IMR-90 (cell line): ENCODE data around the gene TMX2. TPM values are rescaled to one million over a fixed set of nuclear protein-coding genes. Genes with fewer than 3 reads are reported as not detected.

Experiments
- ATAC-seq: fragments of 200-7000 bp; cut with Tn5 transposase; 2 replicates; pipeline ENCODE4 v1.9.1; 2020; ENCODE audit warnings: low read depth, mild to moderate bottlenecking, moderate library complexity
- BruUV-seq: library from RNA; stranded (reverse); fragments of 400-500 nt; replicated peaks from 2 replicates; lab custom pipeline; 2021; lab: Mats Ljungman, UMichigan
- CTCF ChIA-PET: fragments of 300-600 bp; formaldehyde crosslinking; extraction: SDS; loops from one replicate; lab custom pipeline; 2021; ENCODE audit warnings: antibody characterized with exemption; lab: Yijun Ruan, JAX
- POLR2A ChIA-PET: fragments of 300-600 bp; sonication (Branson Sonifier 250); formaldehyde crosslinking; loops from one replicate; lab custom pipeline; 2022; ENCODE audit warnings: antibody characterized with exemption; ENCODE audit not compliant: unreplicated experiment; lab: Charles Lee
- DNase-seq: peaks from one replicate; pipeline ENCODE4 v3.0.0; 2013
- H2AFZ ChIP-seq: replicated peaks from 2 replicates; pipeline ENCODE3; 2013; ENCODE audit warnings: low read length, mild to moderate bottlenecking; ENCODE audit not compliant: poor library complexity
- H2AK5ac ChIP-seq: 2 replicates; pipeline ENCODE4 v1.6.1; 2013; ENCODE audit warnings: low read depth, low read length, inconsistent platforms
- H2AK9ac ChIP-seq: replicated peaks from 2 replicates; pipeline ENCODE3; 2013; ENCODE audit warnings: mild to moderate bottlenecking, low read depth, low read length, moderate library complexity; ENCODE audit not compliant: poor library complexity
- H2BK120ac ChIP-seq: 2 replicates; pipeline ENCODE4 v1.6.1; 2013; ENCODE audit warnings: low read depth, low read length, inconsistent platforms
- H2BK15ac ChIP-seq: 3 replicates; pipeline ENCODE4 v1.6.1; 2013; ENCODE audit warnings: low read depth, low read length, inconsistent platforms
- H2BK20ac ChIP-seq: 2 replicates; pipeline ENCODE4 v1.6.1; 2013; ENCODE audit warnings: low read depth, mild to moderate bottlenecking, inconsistent platforms, low read length, moderate library complexity
- H2BK5ac ChIP-seq: 2 replicates; pipeline ENCODE4 v1.6.1; 2013; ENCODE audit warnings: mild to moderate bottlenecking, low read depth, low read length, inconsistent platforms; ENCODE audit not compliant: poor library complexity, severe bottlenecking
- H3K14ac ChIP-seq: replicated peaks from 2 replicates; pipeline ENCODE4 v1.6.1; 2013; ENCODE audit warnings: low read depth, low read length, inconsistent platforms
- H3K18ac ChIP-seq: 2 replicates; pipeline ENCODE4 v1.6.1; 2013; ENCODE audit warnings: low read depth, low read length, control low read depth
- H3K23ac ChIP-seq: 2 replicates; pipeline ENCODE4 v1.6.1; 2013; ENCODE audit warnings: low read depth, low read length, inconsistent platforms
- H3K27ac ChIP-seq: 2 replicates; pipeline ENCODE4 v1.5.1; 2013; ENCODE audit warnings: mild to moderate bottlenecking, control low read depth, low read length; ENCODE audit not compliant: insufficient read depth
- H3K27me3 ChIP-seq: 2 replicates; pipeline ENCODE4 v1.6.1; 2013; ENCODE audit warnings: low read length; ENCODE audit not compliant: control insufficient read depth, insufficient read depth
- H3K36me3 ChIP-seq: 2 replicates; pipeline ENCODE4 v1.6.1; 2013; ENCODE audit warnings: low read length, mixed read lengths; ENCODE audit not compliant: control insufficient read depth, insufficient read depth
- H3K4ac ChIP-seq: 2 replicates; pipeline ENCODE4 v1.6.1; 2013; ENCODE audit warnings: low read depth, low read length, inconsistent platforms
- H3K4me1 ChIP-seq: 2 replicates; pipeline ENCODE4 v1.6.1; 2013; ENCODE audit warnings: low read length, mixed read lengths; ENCODE audit not compliant: control insufficient read depth, insufficient read depth
- H3K4me2 ChIP-seq: 2 replicates; pipeline ENCODE4 v1.6.1; 2013; ENCODE audit warnings: low read depth, mild to moderate bottlenecking, control low read depth, low read length, moderate library complexity
- H3K4me3 ChIP-seq: 2 replicates; pipeline ENCODE4 v1.5.1; 2013; ENCODE audit warnings: low read depth, mild to moderate bottlenecking, control low read depth, low read length, moderate library complexity; ENCODE audit not compliant: insufficient read depth
- H3K56ac ChIP-seq: 2 replicates; pipeline ENCODE4 v1.6.1; 2013; ENCODE audit warnings: low read length, inconsistent platforms; ENCODE audit not compliant: insufficient read depth; ENCODE audit errors: extremely low read depth
- H3K79me1 ChIP-seq, 2 experiments: 2 replicates each; pipeline ENCODE4 v1.6.1; 2013; ENCODE audit warnings: low read length in 2 of 2, inconsistent platforms in 1 of 2, low read depth in 1 of 2
- H3K9ac ChIP-seq: 2 replicates; pipeline ENCODE4 v1.6.1; 2013; ENCODE audit warnings: low read depth, low read length, control low read depth
- H3K9me1 ChIP-seq: 2 replicates; pipeline ENCODE4 v1.6.1; 2013; ENCODE audit warnings: low read length, inconsistent platforms; ENCODE audit not compliant: insufficient read depth
- H3K9me3 ChIP-seq: 2 replicates; pipeline ENCODE4 v1.6.1; 2013; ENCODE audit warnings: low read length; ENCODE audit not compliant: control insufficient read depth, insufficient read depth
- H4K20me1 ChIP-seq: 2 replicates; pipeline ENCODE4 v1.6.1; 2013; ENCODE audit warnings: low read length, inconsistent platforms; ENCODE audit not compliant: insufficient read depth
- H4K5ac ChIP-seq: 2 replicates; pipeline ENCODE4 v1.6.1; 2013; ENCODE audit warnings: mild to moderate bottlenecking, low read depth, low read length, control low read depth
- H4K8ac ChIP-seq, 2 experiments: 2 replicates each; pipeline ENCODE4 v1.6.1; 2013; ENCODE audit warnings: low read depth in 2 of 2, low read length in 2 of 2, control low read depth in 1 of 2, inconsistent platforms in 1 of 2
- H4K91ac ChIP-seq: 2 replicates; pipeline ENCODE4 v1.6.1; 2013; ENCODE audit warnings: low read depth, low read length, inconsistent platforms; ENCODE audit not compliant: insufficient read depth
- BHLHE40 ChIP-seq: fragments of 150-350 bp; IDR thresholded peaks from 2 replicates; pipeline ENCODE4 v1.6.1; 2016; ENCODE audit warnings: mild to moderate bottlenecking, low read depth, low read length
- CEBPB ChIP-seq: IDR thresholded peaks from 2 replicates; pipeline ENCODE4 v1.6.1; 2012; ENCODE audit warnings: low read depth, low read length, improper control_type of control experiment
- CHD1 ChIP-seq: IDR thresholded peaks from 2 replicates; pipeline ENCODE4 v1.6.1; 2012; ENCODE audit warnings: low read depth, low read length, improper control_type of control experiment
- CTCF ChIP-seq: conservative IDR thresholded peaks from 2 replicates; pipeline ENCODE4 v1.5.1; 2012; ENCODE audit warnings: mild to moderate bottlenecking, low read depth, low read length, improper control_type of control experiment
- ELK1 ChIP-seq: fragments of 150-350 bp; IDR thresholded peaks from 2 replicates; pipeline ENCODE4 v1.6.1; 2016; ENCODE audit warnings: low read depth, mild to moderate bottlenecking, low read length, moderate library complexity, borderline replicate concordance
- FOS ChIP-seq: fragments of 150-350 bp; IDR thresholded peaks from 2 replicates; pipeline ENCODE4 v1.6.1; 2016; ENCODE audit warnings: low read depth, low read length
- MAZ ChIP-seq: IDR thresholded peaks from 2 replicates; pipeline ENCODE4 v1.6.1; 2012; ENCODE audit warnings: low read depth, mild to moderate bottlenecking, low read length, improper control_type of control experiment, moderate library complexity, borderline replicate concordance
- MXI1 ChIP-seq: IDR thresholded peaks from 2 replicates; pipeline ENCODE4 v1.6.1; 2012; ENCODE audit warnings: low read depth, mild to moderate bottlenecking, low read length, moderate library complexity, borderline replicate concordance
- NFE2L2 ChIP-seq: fragments of 150-350 bp; IDR thresholded peaks from 2 replicates; pipeline ENCODE4 v1.6.1; 2016; ENCODE audit warnings: low read depth, mild to moderate bottlenecking, low read length
- POLR2A ChIP-seq: IDR thresholded peaks from 2 replicates; pipeline ENCODE4 v1.6.1; 2012; ENCODE audit warnings: mild to moderate bottlenecking, low read depth, low read length
- RAD21 ChIP-seq: IDR thresholded peaks from 2 replicates; pipeline ENCODE4 v1.6.1; 2012; ENCODE audit warnings: low read length, improper control_type of control experiment
- RCOR1 ChIP-seq: IDR thresholded peaks from 2 replicates; pipeline ENCODE4 v1.6.1; 2012; ENCODE audit warnings: mild to moderate bottlenecking, low read length, improper control_type of control experiment; ENCODE audit not compliant: insufficient replicate concordance
- SMC3 ChIP-seq: fragments of 150-350 bp; IDR thresholded peaks from 2 replicates; pipeline ENCODE4 v1.6.1; 2016; ENCODE audit warnings: low read depth, mild to moderate bottlenecking, antibody characterized with exemption, low read length, moderate library complexity
- USF2 ChIP-seq: fragments of 150-350 bp; IDR thresholded peaks from 2 replicates; pipeline ENCODE4 v1.6.1; 2017; ENCODE audit warnings: mild to moderate bottlenecking, antibody characterized with exemption, low read length, low read depth
- WGBS, 2 experiments: methylation state at CpG; one replicate each; pipeline versions ENCODE4 v1.1.5 to v1.1.7; 2013; ENCODE audit warnings: missing lambda C conversion rate in 2 of 2; ENCODE audit not compliant: insufficient read length in 1 of 2; ENCODE audit errors: extremely low coverage in 2 of 2; 5-methylcytosine and 5-hydroxymethylcytosine counted together
- dilution Hi-C: fragments of 300-500 bp; cut with HindIII; formaldehyde crosslinking; loops from one replicate; pipeline ENCODE4 v1.14.3; 2018; ENCODE audit warnings: low sequenced_read_pairs; ENCODE audit not compliant: unreplicated experiment
- in situ Hi-C: fragments of 300-500 bp; cut with MboI; formaldehyde crosslinking; loops from 3 replicates; pipeline ENCODE4 v1.14.3; 2019; ENCODE audit warnings: low sequenced_read_pairs, inconsistent platforms, mixed read lengths
- intact Hi-C: fragments of 100-400 bp; cut with micrococcal nuclease; formaldehyde crosslinking; loops from 2 replicates; pipeline ENCODE4 v1.10.0; 2022
- polyA plus RNA-seq, 3 experiments: library from polyadenylated mRNA; depleted of rRNA; stranded (reverse); fragments of >200 nt; gene quantifications; 2 replicates each; pipeline ENCODE4 v1.2.3, GENCODE V29; 2012; ENCODE audit warnings: low replicate concordance in 1 of 3
- total RNA-seq: library from RNA; depleted of rRNA; stranded (reverse); fragments of >200 nt; gene quantifications from 2 replicates; pipeline ENCODE4 v1.2.3, GENCODE V29; 2012

The TMX2 gene
- total and polyA plus RNA-seq, 2 of the 4 experiments (the other 2 are of a cell fraction), result 60.3 to 103 TPM

- peak overlapping the region; percentile 71 for H2AK9ac ChIP-seq
- peak overlapping the region; percentile 98 for H3K4ac ChIP-seq
- H3K36me3 ChIP-seq, result peaks cover 4% of the 10 kb centered on the region
- H4K5ac ChIP-seq, result peak overlapping the region; percentile 95
- peak overlapping the region; percentile 96 for H3K18ac ChIP-seq
- DNase-seq (peak; percentile 99), ATAC-seq (peak; percentile 84)
- peaks cover 0 to 16% of the 10 kb centered on the region in 2 experiments; a peak in 2 of 4 replicates for H3K79me1 ChIP-seq
- peaks cover 2% of the 10 kb centered on the region; the same call in 1 of the 2 replicates for H3K4me1 ChIP-seq
- no peaks in the 10 kb centered on the region for H3K27me3 ChIP-seq
- intact Hi-C loops (loop anchor here (5.0 kb wide), 2 partner anchors 650 to 855 kb away; no protein-coding TSS in a partner anchor), in situ Hi-C loops (no loop called here), dilution Hi-C loops (no loop called here)
- ChIA-PET CTCF (interaction anchor here (1.0 kb wide), 1 partner anchor 100 kb away, joined by 5 read pairs; the partner anchor contains the start of gene UBE2L6), POLR2A (interaction anchor here (0.5 to 0.6 kb wide), 2 partner anchors 30 to 979 kb away, joined by 3 read pairs; no protein-coding TSS in a partner anchor)
- H3K56ac ChIP-seq, result peak overlapping the region; percentile 99
- peaks cover 6% of the 10 kb centered on the region for H4K20me1 ChIP-seq
- H3K14ac ChIP-seq, result peak overlapping the region; percentile 99
- peak overlapping the region; percentile 90 for H3K4me2 ChIP-seq
- no peak overlapping the region for H2AK5ac ChIP-seq
- H3K9me3 ChIP-seq, result no peaks in the 10 kb centered on the region
- peak overlapping the region; percentile 100 for H2BK120ac ChIP-seq
- H2AFZ ChIP-seq, result peak overlapping the region; percentile 93
- H4K91ac ChIP-seq, result peak overlapping the region; percentile 94
- peak overlapping the region; percentile 95 for H3K9ac ChIP-seq
- H2BK15ac ChIP-seq, result peak overlapping the region; percentile 91; the same call in 2 of the 3 replicates
- no TSS peak for BruUV-seq
- peak overlapping the region; percentile 84 for H3K27ac ChIP-seq
- H3K4me3 ChIP-seq, result peak overlapping the region; percentile 98
- peak overlapping the region; percentile 99 for H2BK20ac ChIP-seq
- peak overlapping the region; percentile 100 for H3K23ac ChIP-seq
- WGBS, 2 experiments, result no CpG with 5 or more reads among the region's 29 CpGs
- peak overlapping the region; percentile 81 to 96 for H4K8ac ChIP-seq
- H2BK5ac ChIP-seq, result peak overlapping the region; percentile 96
- no peaks in the 10 kb centered on the region for H3K9me1 ChIP-seq
- 0 out of 2 replicates have a peak, but pooled peaks have one; percentile 10 for TF ChIP-seq USF2
- no peak for TF ChIP-seq MAZ
- TF ChIP-seq POLR2A, result no peak
- TF ChIP-seq ELK1, result no peak
- TF ChIP-seq CEBPB, result peak; percentile 63
- TF ChIP-seq RAD21, result no peak
- TF ChIP-seq FOS, result peak; percentile 60; the same call in 1 of the 2 replicates
- TF ChIP-seq RCOR1, result no peak
- no peak for TF ChIP-seq MXI1
- TF ChIP-seq BHLHE40, result peak; percentile 97
- no peak for TF ChIP-seq NFE2L2
- TF ChIP-seq CHD1, result peak; percentile 83; the same call in 1 of the 2 replicates
- TF ChIP-seq SMC3, result no peak
- TF ChIP-seq CTCF, result no peak
Observed at GRCh38 chr11:57667117-57667735, 45.2 kb upstream of the TMX2 start.
